ENCODE data around the gene ATP13A5.

ATP13A5 gene

DNA sequence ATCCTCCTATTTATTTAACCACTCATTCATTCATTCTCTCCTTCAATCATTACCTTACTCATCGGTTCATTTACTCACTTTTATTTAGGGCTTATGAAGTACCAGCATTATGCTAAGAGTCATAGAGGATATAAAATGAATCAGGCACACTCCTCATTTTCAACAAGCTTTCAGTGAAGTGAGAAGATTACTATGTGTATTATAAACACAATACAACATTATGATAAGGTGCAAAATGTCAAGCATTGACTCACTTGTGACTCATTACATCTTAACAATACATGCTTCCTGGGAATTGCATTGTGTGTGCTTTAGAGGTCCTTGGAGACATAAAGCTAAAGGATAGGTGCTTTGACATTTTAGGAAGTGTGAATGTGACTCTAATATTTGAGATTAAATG is 77.1 kb downstream of the ATP13A5 start:
- TF ChIP-seq, protein P1, sequence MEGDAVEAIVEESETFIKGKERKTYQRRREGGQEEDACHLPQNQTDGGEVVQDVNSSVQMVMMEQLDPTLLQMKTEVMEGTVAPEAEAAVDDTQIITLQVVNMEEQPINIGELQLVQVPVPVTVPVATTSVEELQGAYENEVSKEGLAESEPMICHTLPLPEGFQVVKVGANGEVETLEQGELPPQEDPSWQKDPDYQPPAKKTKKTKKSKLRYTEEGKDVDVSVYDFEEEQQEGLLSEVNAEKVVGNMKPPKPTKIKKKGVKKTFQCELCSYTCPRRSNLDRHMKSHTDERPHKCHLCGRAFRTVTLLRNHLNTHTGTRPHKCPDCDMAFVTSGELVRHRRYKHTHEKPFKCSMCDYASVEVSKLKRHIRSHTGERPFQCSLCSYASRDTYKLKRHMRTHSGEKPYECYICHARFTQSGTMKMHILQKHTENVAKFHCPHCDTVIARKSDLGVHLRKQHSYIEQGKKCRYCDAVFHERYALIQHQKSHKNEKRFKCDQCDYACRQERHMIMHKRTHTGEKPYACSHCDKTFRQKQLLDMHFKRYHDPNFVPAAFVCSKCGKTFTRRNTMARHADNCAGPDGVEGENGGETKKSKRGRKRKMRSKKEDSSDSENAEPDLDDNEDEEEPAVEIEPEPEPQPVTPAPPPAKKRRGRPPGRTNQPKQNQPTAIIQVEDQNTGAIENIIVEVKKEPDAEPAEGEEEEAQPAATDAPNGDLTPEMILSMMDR (IDR thresholded peaks at IDR 0.05), result no peak
- no peak for DNase-seq
- no peak overlapping the region for H3K27ac Mint-ChIP-seq
- peaks cover 6% of the 10 kb centered on the region for H3K9me3 Mint-ChIP-seq
- peaks cover 19% of the 10 kb centered on the region for H3K4me1 Mint-ChIP-seq
- no peak overlapping the region for H3K4me3 Mint-ChIP-seq
- peaks cover 8% of the 10 kb centered on the region for H3K27me3 Mint-ChIP-seq (ENCODE audit: low read depth, poor library complexity)
- H3K36me3 Mint-ChIP-seq (ENCODE audit: low read depth), result no peaks in the 10 kb centered on the region

DNA sequence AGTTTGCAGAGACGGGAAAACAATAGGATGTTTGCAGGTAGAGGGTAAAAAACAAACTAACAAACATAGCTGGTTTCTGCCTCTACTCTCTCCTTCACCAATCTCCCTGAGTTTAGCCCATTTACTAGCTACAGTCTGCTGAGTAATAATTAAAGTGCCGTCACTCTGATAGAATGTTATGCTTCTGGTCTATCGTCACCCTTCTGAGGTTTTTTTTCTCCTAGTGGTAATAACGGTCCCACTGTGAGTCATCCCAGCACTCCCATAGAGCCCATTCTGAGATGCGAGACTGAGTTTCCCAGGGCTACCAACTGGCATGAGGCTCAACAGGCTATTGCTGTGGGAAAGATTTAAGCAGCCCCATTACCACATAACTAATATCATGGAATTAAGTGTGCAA is 81.1 kb downstream of the ATP13A5 start:
- no peaks in the 10 kb centered on the region for H3K4me1 Mint-ChIP-seq
- no peak for DNase-seq
- H3K9me3 Mint-ChIP-seq, result peaks cover 20% of the 10 kb centered on the region
- H3K27ac Mint-ChIP-seq, result no peak overlapping the region
- H3K4me3 Mint-ChIP-seq, result no peak overlapping the region
- peaks cover 9% of the 10 kb centered on the region for H3K27me3 Mint-ChIP-seq (ENCODE audit: low read depth, poor library complexity)
- TF ChIP-seq, protein P1 (IDR thresholded peaks at IDR 0.05), result no peak
- no peaks in the 10 kb centered on the region for H3K36me3 Mint-ChIP-seq (ENCODE audit: low read depth)

DNA sequence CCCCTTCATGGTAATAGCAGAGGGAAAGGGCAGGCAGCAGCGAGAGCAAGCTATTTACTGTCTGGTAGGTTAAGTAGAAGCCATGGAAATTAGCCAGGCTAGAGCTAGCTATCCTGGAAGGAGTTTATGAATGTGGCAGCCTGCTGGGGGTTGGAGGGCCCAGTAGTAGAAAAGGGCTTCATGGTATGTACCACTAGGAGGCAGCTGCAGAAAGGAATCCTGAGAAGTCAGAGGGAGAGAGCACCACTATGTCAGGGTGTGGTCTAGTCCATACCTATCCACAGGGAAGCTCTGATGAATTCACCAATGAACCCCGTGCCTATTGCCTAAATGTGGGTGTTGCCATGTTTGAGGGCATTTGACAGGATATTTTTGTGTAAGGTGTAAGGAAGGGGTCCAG is 82.6 kb downstream of the ATP13A5 start:
- Mint-ChIP-seq H3K9me3 (peaks cover 32% of the 10 kb centered on the region), H3K4me1 (no peaks in the 10 kb centered on the region), H3K4me3 (no peak overlapping the region), H3K27me3 (ENCODE audit: low read depth, poor library complexity) (peaks cover 9% of the 10 kb centered on the region), H3K36me3 (ENCODE audit: low read depth) (no peaks in the 10 kb centered on the region), H3K27ac (no peak overlapping the region)
- TF ChIP-seq, protein P1 (IDR thresholded peaks at IDR 0.05), result no peak
- no peak for DNase-seq

DNA sequence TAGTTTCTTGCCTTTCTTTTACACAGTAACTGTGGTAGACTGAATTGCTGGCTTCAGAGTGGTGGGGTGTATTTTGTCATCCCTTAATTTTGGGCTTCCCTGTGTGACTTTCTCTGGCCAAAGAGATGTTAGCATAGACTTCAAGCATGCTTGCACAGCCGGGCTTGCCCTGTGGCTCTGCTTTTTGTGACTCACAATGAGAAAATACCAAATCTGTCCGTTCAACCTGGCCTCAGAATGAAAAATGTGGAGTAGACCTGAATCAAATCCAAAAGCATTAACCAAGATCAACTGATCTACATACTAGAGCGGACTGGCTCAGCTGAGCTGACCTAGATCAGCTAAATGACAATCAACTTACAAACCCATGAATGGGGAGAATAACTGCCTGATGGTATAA is 86.2 kb downstream of the ATP13A5 start:
- no peak overlapping the region for H3K4me3 Mint-ChIP-seq
- TF ChIP-seq, protein P1 (IDR thresholded peaks at IDR 0.05), result no peak
- no peak overlapping the region for H3K27ac Mint-ChIP-seq
- peaks cover 6% of the 10 kb centered on the region for H3K27me3 Mint-ChIP-seq (ENCODE audit: low read depth, poor library complexity)
- no peaks in the 10 kb centered on the region for H3K36me3 Mint-ChIP-seq (ENCODE audit: low read depth)
- DNase-seq, result no peak
- peaks cover 39% of the 10 kb centered on the region for H3K9me3 Mint-ChIP-seq
- no peaks in the 10 kb centered on the region for H3K4me1 Mint-ChIP-seq

DNA sequence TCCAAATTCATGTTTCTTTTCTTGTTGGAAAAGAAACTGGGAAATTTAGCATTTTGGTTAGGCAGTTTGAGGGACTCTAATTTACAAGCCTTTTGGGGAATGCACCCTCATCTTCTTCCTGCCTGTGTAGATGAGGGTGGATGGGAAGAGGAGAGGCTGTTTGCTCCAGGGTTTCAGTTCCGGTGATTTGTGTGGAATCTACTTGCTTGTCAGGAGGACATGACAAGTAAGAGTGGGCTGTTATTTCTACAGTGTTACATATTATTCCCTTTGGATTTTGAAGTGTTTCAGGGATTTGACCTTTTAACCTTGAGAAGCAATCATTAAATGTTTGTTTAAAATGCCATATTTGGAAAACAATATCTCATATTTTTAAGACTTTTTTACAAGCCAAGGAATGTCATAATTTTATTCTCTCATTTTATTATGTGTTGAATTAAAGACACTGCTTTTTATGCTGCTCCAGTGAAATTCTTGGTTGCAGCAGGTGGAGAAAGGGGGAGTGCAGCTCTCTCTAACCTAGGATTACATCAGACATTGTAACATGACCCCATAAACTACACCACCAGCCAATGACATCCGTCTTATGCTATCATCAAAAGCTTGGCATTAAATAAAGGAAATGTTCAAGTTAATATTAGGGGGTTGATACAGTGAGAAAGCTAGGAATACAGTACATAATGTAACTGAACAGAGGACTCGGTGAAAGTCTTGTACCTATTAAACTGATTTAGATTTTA is 107.3 kb downstream of the ATP13A5 start:
- no peak for DNase-seq
- TF ChIP-seq, protein P1 (IDR thresholded peaks at IDR 0.05), result no peak
- H3K4me1 Mint-ChIP-seq, result peaks cover 6% of the 10 kb centered on the region
- no peak overlapping the region for H3K27ac Mint-ChIP-seq
- H3K9me3 Mint-ChIP-seq, result no peaks in the 10 kb centered on the region
- H3K27me3 Mint-ChIP-seq (ENCODE audit: low read depth, poor library complexity), result peaks cover 6% of the 10 kb centered on the region
- no peak overlapping the region for H3K4me3 Mint-ChIP-seq
- H3K36me3 Mint-ChIP-seq (ENCODE audit: low read depth), result no peaks in the 10 kb centered on the region

DNA sequence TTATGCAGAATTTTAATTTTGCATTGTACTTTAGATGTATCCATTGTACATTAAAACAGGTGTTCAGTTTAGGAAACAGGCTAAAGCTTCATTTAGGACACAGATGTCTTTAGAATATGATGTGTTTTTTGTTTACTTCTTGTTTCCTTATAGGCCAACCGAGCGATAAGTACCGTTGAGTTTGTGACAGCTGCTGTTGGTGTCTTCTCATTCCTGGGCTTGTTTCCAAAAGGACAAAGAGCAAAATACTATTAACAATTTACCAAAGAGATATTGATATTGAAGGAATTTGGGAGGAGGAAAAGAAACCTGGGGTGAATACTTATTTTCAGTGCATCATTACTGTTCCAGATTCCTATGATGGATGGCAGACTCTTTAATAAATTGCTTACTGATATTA is 108.1 kb downstream of the ATP13A5 start:
- Mint-ChIP-seq H3K36me3 (ENCODE audit: low read depth) (no peaks in the 10 kb centered on the region), H3K9me3 (no peaks in the 10 kb centered on the region), H3K27ac (no peak overlapping the region), H3K27me3 (ENCODE audit: low read depth, poor library complexity) (peaks cover 6% of the 10 kb centered on the region), H3K4me1 (peaks cover 6% of the 10 kb centered on the region), H3K4me3 (no peak overlapping the region)
- no peak for DNase-seq
- TF ChIP-seq, protein P1 (IDR thresholded peaks at IDR 0.05), result no peak
